ENCODE data around the gene SCARB1. TPM values are rescaled to one million over a fixed set of nuclear protein-coding genes. Genes with fewer than 3 reads are reported as not detected.

Gene SCARB1
- total RNA-seq, 4 donors from 2014 or later, result 8.3 to 24.1 (median 13.0) TPM

DNA sequence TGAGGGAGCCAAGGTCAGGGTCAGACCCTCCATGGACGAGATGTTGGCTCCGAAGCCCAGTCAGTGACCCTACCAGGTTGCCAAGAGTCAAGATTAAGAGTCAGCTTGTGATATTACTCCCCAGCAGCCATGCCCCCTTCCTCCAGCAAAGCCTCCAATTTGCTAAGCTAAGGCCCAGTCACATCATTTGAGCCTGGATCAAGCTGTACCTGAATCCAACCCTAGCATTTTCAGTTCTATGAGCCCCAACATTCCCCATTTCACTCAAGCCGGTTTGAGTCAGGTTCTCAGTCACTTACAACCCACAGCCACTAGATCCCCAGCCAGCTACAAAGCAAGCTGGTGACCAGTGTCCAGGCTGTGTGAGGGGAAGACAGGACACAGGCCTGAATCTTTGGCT lies 49.9 kb downstream of the SCARB1 start:
- no peak for DNase-seq (ENCODE audit: extremely low spot score)
- TF ChIP-seq POLR2AphosphoS5 (IDR thresholded peaks at IDR 0.05) (no peak), CTCF (IDR thresholded peaks at IDR 0.05) (no peak), POLR2A (IDR thresholded peaks at IDR 0.05; ENCODE audit: low read depth) (no peak), EP300 (IDR thresholded peaks at IDR 0.05) (no peak)

GRCh38 chr12:124812979-124813378 lies 50.7 kb downstream of the SCARB1 start:
- TF ChIP-seq POLR2AphosphoS5 (IDR thresholded peaks at IDR 0.05) (no peak), EP300 (IDR thresholded peaks at IDR 0.05) (no peak), POLR2A (IDR thresholded peaks at IDR 0.05; ENCODE audit: low read depth) (no peak), CTCF (IDR thresholded peaks at IDR 0.05) (no peak)
- H3K4me1 ChIP-seq, result no peaks in the 10 kb centered on the region
- no peaks in the 10 kb centered on the region for H3K27me3 ChIP-seq
- H3K27ac ChIP-seq (replicated peaks in 1 of 4), result no peak overlapping the region
- no peak for DNase-seq (ENCODE audit: extremely low spot score)
- intact Hi-C loops (cut with DNase I), result no loop called here
- no peak overlapping the region for H3K4me3 ChIP-seq
- 94% methylated on average over 2 of the region's 2 CpGs for WGBS
- H3K9me3 ChIP-seq, result no peaks in the 10 kb centered on the region
- H3K36me3 ChIP-seq, result peaks cover 7 to 66% (median 26%) of the 10 kb centered on the region in 4 donors

More for the DNA sequence above, 49.9 kb downstream of the SCARB1 start:
- intact Hi-C loops (cut with DNase I), result no loop called here
- H3K27ac ChIP-seq (replicated peaks in 1 of 4), result no peak overlapping the region
- WGBS, result 100% methylated on average over 1 of the region's 3 CpGs
- no peaks in the 10 kb centered on the region for H3K4me1 ChIP-seq
- H3K4me3 ChIP-seq, result no peak overlapping the region
- no peaks in the 10 kb centered on the region for H3K9me3 ChIP-seq
- H3K36me3 ChIP-seq, result peaks cover 7 to 66% (median 26%) of the 10 kb centered on the region in 4 donors
- H3K27me3 ChIP-seq, result no peaks in the 10 kb centered on the region

- Histone ChIP-seq H3K4me3 (no peak overlapping the region), H3K4me1 (no peaks in the 10 kb centered on the region), H3K27ac (replicated peaks in 1 of 4) (no peak overlapping the region), H3K27me3 (no peaks in the 10 kb centered on the region), H3K36me3 (peaks cover 7 to 66% (median 29%) of the 10 kb centered on the region in 4 donors), H3K9me3 (no peaks in the 10 kb centered on the region)
- no peak for TF ChIP-seq CTCF (IDR thresholded peaks at IDR 0.05)
- TF ChIP-seq POLR2AphosphoS5 (IDR thresholded peaks at IDR 0.05), result no peak
- no peak for TF ChIP-seq EP300 (IDR thresholded peaks at IDR 0.05)
- no peak for TF ChIP-seq POLR2A (IDR thresholded peaks at IDR 0.05; ENCODE audit: low read depth)
- DNase-seq (ENCODE audit: extremely low spot score), result no peak
- intact Hi-C loops (cut with DNase I), result no loop called here
- WGBS, result 97% methylated on average over 5 of the region's 9 CpGs
Observed at GRCh38 chr12:124812356-124812755, 51.3 kb downstream of the SCARB1 start.

- Histone ChIP-seq H3K4me3 (no peak overlapping the region), H3K27ac (replicated peaks in 1 of 4) (no peak overlapping the region), H3K4me1 (no peaks in the 10 kb centered on the region), H3K9me3 (no peaks in the 10 kb centered on the region), H3K27me3 (no peaks in the 10 kb centered on the region), H3K36me3 (peaks cover 7 to 66% (median 33%) of the 10 kb centered on the region in 4 donors)
- no peak for TF ChIP-seq EP300 (IDR thresholded peaks at IDR 0.05)
- TF ChIP-seq CTCF (IDR thresholded peaks at IDR 0.05), result no peak
- TF ChIP-seq POLR2A (IDR thresholded peaks at IDR 0.05; ENCODE audit: low read depth), result no peak
- TF ChIP-seq POLR2AphosphoS5 (IDR thresholded peaks at IDR 0.05), result no peak
- no peak for DNase-seq (ENCODE audit: extremely low spot score)
- intact Hi-C loops (cut with DNase I), result no loop called here
- 84% methylated on average over 9 of the region's 13 CpGs for WGBS
Observed at GRCh38 chr12:124811633-124812032, 52.0 kb downstream of the SCARB1 start.

DNA sequence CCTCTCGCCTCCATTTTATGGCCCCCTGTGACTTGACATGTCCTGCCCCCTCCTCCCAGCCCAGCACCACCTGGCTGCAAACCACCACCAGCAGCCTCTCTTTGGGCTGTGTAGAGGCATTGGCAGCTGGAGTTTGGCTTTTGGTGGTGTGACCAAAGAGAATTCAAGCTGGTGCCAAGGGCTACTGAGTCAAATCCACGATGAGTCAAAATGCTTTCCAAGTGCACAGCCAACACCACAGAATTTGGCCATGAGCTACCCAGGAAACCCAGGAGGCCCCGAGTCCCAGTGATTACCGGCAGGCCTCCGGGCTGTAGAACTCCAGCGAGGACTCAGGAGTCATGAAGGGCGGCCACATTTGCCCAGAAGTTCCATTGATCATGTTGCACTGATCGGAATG lies 53.8 kb downstream of the SCARB1 start:
- no peak overlapping the region for H3K27ac ChIP-seq (replicated peaks in 1 of 4)
- peaks cover 7 to 54% (median 31%) of the 10 kb centered on the region in 4 donors for H3K36me3 ChIP-seq
- no peaks in the 10 kb centered on the region for H3K9me3 ChIP-seq
- H3K27me3 ChIP-seq, result no peaks in the 10 kb centered on the region
- TF ChIP-seq POLR2A (IDR thresholded peaks at IDR 0.05; ENCODE audit: low read depth), result no peak
- 86% methylated on average over 8 of the region's 8 CpGs for WGBS
- H3K4me1 ChIP-seq, result no peaks in the 10 kb centered on the region
- H3K4me3 ChIP-seq, result no peak overlapping the region
- no peak for DNase-seq (ENCODE audit: extremely low spot score)
- intact Hi-C loops (cut with DNase I), result no loop called here

Data from esophagus muscularis mucosa (tissue), 4 donors.